HL-60 (cell line): Measurements from ENCODE around the gene ESPN.
"Not testable (repeated sequence)": the region's sequence is repeated elsewhere in the genome, so short reads cannot be mapped to it uniquely, and the experiment has no call there.

Experiments used
- DNase-seq, 2 experiments: peaks; one replicate each; pipeline ENCODE4 v3.0.0-alpha.2; 2010 to 2020; ENCODE audit warnings: low read depth in 1 of 2, low spot score in 1 of 2
- H3K27ac ChIP-seq: fragments of 250-450 bp; sonication (Bioruptor Pico); replicated peaks from 2 replicates; pipeline ENCODE4 v1.5.1; 2020; ENCODE audit warnings: mild to moderate bottlenecking, moderate library complexity
- H3K27me3 ChIP-seq: fragments of 250-450 bp; sonication (Bioruptor Pico); 2 replicates; pipeline ENCODE4 v1.5.1; 2021; ENCODE audit warnings: mild to moderate bottlenecking, moderate library complexity; ENCODE audit not compliant: insufficient read depth, poor library complexity, severe bottlenecking
- H3K4me3 ChIP-seq: replicated peaks from 2 replicates; pipeline ENCODE4 v1.5.1; 2011; ENCODE audit warnings: mild to moderate bottlenecking, control low read depth, low read length; ENCODE audit not compliant: insufficient read depth
- CTCF ChIP-seq: IDR thresholded peaks from one replicate; pipeline ENCODE4 v1.5.1; 2011; ENCODE audit warnings: low read length, control low read depth, inconsistent platforms; ENCODE audit not compliant: insufficient read depth
- GABPA ChIP-seq: IDR thresholded peaks from 2 replicates; pipeline ENCODE4 v1.6.1; 2012; ENCODE audit warnings: low read depth
- POLR2AphosphoS5 ChIP-seq: IDR thresholded peaks from 2 replicates; pipeline ENCODE4 v1.6.1; 2012; ENCODE audit warnings: low read depth
- REST ChIP-seq: IDR thresholded peaks from 2 replicates; pipeline ENCODE4 v1.6.1; 2012; ENCODE audit warnings: low read depth; ENCODE audit not compliant: insufficient replicate concordance
- SPI1 ChIP-seq: IDR thresholded peaks from 2 replicates; pipeline ENCODE4 v1.6.1; 2012; ENCODE audit warnings: low read depth, mild to moderate bottlenecking, borderline replicate concordance

Gene ESPN

GRCh38 chr1:6427441-6428390 lies 3.1 kb downstream of the ESPN start:
- Histone ChIP-seq H3K27me3 (peaks cover 54% of the 10 kb centered on the region), H3K4me3 (no peak overlapping the region), H3K27ac (no peak overlapping the region)
- no peak for DNase-seq
- TF ChIP-seq REST, result no peak
- no peak for TF ChIP-seq CTCF

DNA sequence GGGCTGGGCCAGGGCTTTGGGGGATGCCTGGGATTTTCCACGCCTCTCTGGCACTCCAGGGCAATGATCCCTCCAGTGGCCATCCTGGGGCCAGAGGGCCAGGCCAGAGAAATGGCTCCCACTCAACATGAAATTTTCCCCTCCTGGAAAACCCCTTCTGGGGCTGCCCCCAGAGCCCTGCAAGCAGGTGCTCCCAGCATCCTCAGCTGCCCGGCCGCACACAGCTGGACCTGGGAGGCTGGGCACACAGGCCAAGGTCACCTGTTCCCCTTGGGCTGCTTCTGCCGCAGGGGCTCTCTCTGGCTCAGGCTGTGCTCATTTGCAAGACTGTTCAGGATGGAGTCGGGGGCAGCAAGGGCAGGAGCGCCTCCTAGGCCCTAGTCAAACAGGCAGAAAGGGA lies 3.9 kb downstream of the ESPN start:
- peaks cover 48% of the 10 kb centered on the region for H3K27me3 ChIP-seq
- not testable (repeated sequence) for DNase-seq, H3K4me3 ChIP-seq, H3K27ac ChIP-seq

DNA sequence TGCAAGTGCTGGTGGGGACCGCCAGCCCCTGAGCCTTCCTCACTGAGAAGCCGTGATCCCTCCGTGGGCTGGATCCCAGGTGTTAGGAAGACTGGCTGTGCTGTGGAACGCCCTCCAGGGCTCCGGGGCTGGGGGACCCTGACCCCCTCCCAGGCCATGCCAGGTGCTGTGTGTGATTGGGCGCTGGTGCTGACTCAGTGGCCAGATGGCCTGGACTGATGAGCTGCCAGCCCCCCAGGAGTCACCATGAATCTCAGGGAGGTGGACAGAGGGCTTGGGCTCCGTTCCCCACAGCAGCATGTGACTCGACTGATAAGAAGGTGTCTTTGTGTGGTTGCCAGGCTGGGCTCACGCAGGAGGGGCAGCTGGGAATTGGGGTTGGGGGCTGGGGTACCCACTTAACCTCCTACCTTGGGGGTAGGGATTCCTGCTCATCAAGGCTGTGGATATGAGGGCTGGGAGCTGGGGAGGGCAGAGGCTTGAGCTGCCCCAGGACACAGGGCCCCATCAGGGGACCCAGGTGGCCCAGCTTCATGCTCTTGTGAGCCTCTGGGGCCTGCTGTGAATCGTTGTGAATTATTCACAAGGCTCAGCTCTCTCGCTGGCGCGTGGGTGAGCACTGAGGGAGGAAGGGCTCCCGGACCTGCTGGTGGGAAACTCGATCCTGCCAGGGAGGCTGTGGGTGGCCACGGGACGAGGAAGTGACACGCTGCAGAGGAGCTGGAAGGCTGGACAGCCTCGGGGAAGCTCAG lies 5.3 kb downstream of the ESPN start:
- not testable (repeated sequence) for H3K4me3 ChIP-seq, H3K27ac ChIP-seq, DNase-seq
- peaks cover 39% of the 10 kb centered on the region for H3K27me3 ChIP-seq

DNA sequence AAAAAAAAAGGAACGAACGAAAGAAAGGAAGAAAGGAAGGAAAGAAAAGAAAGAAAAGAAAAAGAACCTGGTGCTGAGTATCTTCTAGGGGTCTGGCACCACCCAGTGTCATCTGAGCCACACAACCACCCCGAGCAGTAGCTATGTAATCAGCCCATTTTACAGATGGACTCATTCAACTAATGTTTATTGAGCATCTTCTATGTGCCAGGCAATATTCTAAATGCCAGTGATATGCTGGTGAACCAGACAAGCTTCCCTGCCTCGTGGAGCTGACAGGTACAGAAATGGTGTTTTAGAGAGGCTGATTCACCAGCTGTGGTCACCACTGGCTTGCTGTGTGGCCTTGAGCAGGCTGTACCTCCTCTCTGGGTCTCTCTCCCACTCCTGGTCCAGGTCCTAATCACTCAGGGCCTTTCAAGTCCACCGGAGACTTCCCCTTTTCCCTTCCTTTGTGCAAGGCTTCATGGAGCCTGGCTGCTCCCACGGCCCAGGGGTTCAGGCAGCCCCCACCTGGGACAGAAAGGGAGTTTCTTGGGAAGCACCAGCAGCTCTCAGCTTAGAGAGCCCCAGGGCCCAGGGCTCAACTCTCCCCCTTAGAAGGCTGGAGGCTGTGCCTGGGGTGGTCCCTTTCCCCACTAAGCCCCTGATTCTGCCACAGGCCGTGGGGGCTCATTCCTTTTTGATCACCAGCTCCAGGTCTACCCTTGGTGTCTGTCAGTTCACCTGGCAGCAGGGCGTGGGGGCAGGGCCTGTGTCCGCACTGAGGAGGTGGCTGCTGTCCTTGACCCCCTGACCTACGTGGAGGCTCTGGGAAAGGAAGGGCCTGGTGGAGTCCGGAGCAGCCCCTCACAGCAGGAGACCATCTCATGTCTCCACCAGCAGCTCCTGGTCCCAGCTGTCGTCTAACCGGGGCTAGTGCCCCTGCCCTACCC lies 7.3 kb downstream of the ESPN start:
- DNase-seq, H3K4me3 ChIP-seq, H3K27ac ChIP-seq: not testable (repeated sequence)
- TF ChIP-seq SPI1, result 0 out of 2 replicates have a peak, but pooled peaks have one; percentile 8
- peaks cover 21% of the 10 kb centered on the region for H3K27me3 ChIP-seq

DNA sequence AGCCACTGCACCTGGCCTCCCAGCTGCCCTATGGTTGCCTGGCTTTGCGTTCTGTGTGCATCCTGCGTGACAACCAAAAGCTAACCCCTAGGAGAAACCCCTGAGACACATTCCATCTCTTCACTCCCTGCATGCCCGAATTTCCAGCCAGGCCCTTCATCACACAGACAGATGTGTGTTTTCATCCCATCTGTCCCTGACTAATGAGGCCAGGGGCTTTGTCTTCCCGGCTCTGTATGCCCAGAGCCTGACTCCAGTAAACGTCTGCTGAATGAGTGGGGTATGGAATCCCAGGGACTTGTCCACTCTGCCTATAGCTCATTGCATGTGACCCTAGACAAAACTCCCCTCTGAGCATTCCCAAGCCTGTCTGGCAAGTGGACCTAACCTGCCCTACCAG lies 9.6 kb downstream of the ESPN start:
- Histone ChIP-seq H3K27ac (no peak overlapping the region), H3K4me3 (no peak overlapping the region), H3K27me3 (peaks cover 12% of the 10 kb centered on the region)
- no peak for DNase-seq
- TF ChIP-seq REST, result no peak
- no peak for TF ChIP-seq POLR2AphosphoS5
- no peak for TF ChIP-seq SPI1
- TF ChIP-seq GABPA, result no peak
- TF ChIP-seq CTCF, result no peak
